HG02938 (cell line): ENCODE results near the gene TLE4.
A peak's percentile ranks its signal among the peaks of the same experiment; 100 is the strongest.

Experiments used
- ATAC-seq: cut with Tn5 transposase; IDR thresholded peaks from one replicate; pipeline ENCODE4 v1.9.1; 2021; ENCODE audit warnings: mild to moderate bottlenecking, moderate library complexity; ENCODE audit not compliant: unreplicated experiment

TLE4 gene

GRCh38 chr9:79570448-79571308 lies 1.1 kb upstream of the TLE4 start:
- no peak for ATAC-seq

DNA sequence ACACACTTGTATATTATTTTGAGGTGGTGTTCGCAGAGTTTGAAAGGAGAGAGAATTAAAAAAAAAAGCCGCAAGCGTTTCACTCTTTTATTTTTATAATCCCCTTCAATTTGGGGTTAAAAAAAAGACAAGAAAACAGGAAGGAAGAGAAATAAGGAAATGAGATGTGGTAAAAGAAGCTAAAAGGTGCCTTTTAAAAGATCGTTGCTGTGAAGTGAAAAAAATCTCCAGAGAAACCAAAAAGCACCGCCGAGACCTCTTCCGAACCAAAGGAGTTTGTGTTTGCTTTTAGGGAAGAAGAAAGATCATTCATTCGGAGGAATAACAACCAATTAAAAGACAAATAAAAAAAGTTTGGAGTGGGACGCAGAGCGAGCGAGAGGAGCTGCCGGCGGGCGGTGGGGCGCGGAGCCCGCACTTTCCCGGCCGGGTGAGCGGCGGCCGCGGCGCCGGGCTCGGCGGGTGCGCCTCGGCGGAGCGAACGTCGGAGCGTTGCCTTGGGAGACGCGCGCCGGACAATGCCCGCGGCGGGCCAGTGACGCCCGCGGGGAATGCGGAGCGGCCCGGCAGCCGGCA lies 355 bp downstream of the TLE4 start:
- ATAC-seq, result no peak

GRCh38 chr9:79572608-79573411 lies 1.0 kb downstream of the TLE4 start:
- no peak for ATAC-seq

- no peak for ATAC-seq
Measured at GRCh38 chr9:79573412-79573923, 1.7 kb downstream of the TLE4 start.

DNA sequence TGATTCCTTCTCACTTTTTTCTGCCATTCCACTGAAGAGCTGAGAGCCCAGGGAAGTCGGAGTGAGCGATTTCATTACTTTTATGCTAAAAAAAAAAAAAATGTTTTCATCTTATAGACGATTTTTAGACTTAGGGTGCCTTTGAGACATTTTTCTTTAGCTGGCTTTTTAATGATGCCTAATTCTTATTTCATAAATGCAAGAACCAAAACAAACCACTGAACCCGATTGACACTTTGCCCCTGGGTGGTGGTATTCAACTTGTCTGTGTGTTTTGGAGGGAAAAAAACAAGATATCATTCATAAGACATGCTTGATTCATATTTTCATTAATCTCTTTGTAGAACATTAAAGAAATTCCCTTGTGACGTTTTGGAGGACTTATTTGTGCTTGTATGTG lies 2.4 kb downstream of the TLE4 start:
- no peak for ATAC-seq

GRCh38 chr9:79574781-79575180 lies 3.0 kb downstream of the TLE4 start:
- ATAC-seq, result no peak

DNA sequence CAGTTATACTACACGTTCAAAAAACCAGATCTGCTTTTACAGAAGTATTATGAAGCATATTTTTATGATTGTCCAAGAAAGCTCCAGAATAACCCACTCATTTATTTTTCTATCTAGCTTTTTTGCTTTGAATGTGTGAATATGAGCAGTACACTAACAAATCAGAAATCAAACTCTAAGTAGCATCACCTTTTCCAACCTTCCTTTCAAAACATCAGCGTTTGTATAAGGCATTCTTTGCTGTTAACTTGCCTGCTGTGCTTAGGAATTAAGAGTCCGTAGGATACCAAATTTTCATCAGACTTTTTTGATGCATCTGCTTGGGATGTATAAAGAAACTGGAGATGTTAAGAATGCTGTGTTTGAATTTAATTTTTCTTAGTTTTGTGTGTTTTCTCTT lies 3.8 kb downstream of the TLE4 start:
- no peak for ATAC-seq

- no peak for ATAC-seq
Measured at GRCh38 chr9:79577969-79578723, 6.4 kb downstream of the TLE4 start.

GRCh38 chr9:79578891-79579290 lies 7.1 kb downstream of the TLE4 start:
- no peak for ATAC-seq

- no peak for ATAC-seq
Measured at GRCh38 chr9:79579624-79580023, 7.9 kb downstream of the TLE4 start.

GRCh38 chr9:79580055-79580454 lies 8.3 kb downstream of the TLE4 start:
- no peak for ATAC-seq

- no peak for ATAC-seq
Measured at GRCh38 chr9:79581388-79581787, 9.6 kb downstream of the TLE4 start.

- ATAC-seq, result no peak
Measured at GRCh38 chr9:79581794-79582193, 10.0 kb downstream of the TLE4 start.

DNA sequence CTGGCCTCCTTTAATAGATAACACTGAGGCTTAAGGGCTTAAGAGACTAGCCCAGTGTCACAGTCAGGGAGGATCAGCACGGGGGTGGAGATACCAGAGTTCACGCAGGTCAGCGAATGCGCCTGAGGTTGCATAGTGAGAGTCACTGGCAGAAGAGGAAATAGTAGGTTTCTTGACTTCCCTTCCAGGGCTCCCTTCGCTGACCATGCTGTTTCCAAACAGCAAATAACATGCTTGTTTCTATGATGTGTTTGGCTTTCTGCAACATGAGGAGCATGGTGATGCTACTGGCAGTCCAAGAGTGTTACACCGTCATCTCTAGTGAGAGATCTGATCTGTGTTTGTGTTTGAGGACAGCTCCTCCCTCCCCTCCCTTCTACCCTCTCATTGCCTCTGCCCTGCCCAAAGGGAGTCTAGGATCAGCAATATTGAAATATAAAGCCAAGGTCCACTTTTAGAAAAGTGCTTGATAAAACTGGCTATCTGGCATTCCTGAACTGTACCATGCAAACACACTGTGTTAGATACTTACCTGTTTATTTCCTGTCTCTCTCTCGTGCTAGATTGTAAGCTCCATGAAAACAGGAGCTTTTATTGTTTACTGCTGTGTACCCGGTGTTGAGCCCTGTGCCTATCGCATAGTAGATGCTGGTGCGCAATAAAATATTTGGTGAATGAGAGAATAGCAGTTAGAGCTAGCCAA lies 12.3 kb downstream of the TLE4 start:
- ATAC-seq, result peak; percentile 89

DNA sequence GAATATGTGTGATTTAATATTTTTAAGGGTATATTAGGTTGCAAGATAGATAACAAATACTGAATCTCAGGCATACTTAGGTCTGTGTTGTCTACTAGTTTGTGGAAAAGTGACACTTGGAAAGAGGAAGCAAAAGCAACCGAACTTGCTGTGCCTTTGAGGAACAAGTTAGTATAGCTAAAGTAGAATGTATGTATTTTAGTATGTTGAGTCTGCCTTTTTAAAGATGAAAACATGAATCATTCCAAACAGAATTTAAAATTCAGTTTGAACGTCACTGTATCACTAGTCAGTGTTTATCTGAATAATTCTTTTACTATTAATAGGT lies 12.9 kb downstream of the TLE4 start:
- ATAC-seq, result no peak

DNA sequence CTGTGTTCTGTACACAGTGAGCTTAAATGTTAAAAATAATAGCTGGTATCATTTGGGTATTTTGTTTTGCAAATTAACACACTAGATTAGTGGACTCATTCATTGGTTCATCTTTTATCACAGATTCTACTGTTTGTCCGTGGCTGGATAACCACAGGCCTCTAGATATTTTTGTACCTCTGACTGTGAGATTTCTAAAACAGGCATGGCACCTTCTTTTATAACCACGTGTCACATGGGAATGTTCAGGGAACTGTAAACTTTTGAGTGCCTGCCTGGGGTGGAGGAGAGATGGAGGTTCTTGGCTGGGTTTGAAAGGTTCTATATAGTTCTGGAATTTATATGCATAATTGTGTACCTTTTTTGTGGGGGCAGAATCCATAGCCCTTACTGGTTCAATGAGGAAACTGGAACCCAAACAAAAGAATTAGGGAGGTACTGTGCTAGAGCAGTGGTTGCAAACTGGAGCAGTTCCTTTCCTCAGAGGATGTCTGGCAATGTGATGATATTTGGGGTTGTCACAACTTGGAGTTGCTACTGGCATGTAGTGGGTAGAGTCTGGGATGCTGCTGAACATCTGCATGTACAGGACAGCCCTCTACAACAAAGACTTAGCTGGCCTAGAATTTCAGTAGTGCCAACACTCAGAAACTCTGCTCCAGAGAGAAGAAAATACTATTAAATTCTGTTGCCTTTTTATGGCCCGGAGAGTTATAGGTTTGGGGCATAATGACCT lies 16.9 kb downstream of the TLE4 start:
- ATAC-seq, result no peak

GRCh38 chr9:79591458-79591857 lies 19.7 kb downstream of the TLE4 start:
- ATAC-seq, result no peak

GRCh38 chr9:79592726-79593493 lies 21.1 kb downstream of the TLE4 start:
- peak; percentile 29 for ATAC-seq
